Measurements from ENCODE around the gene PPARA. TPM values are rescaled to one million over a fixed set of nuclear protein-coding genes. Genes with fewer than 3 reads are reported as not detected.
"Not testable (repeated sequence)": the region's sequence is repeated elsewhere in the genome, so short reads cannot be mapped to it uniquely, and the experiment has no call there.

PPARA gene
- polyA plus RNA-seq, 3 donors: 3.7 to 6.3 (median 4.9) TPM

- Histone ChIP-seq H3K9ac (ENCODE audit: insufficient read depth, low read length, poor library complexity, severe bottlenecking) (no peak overlapping the region), H3K4me1 (ENCODE audit: control insufficient read depth in 1 of 2, insufficient read depth in 2 of 2, low read length in 2 of 2) (no peaks in the 10 kb centered on the region), H3K36me3 (replicated peaks in 1 of 2; ENCODE audit: control insufficient read depth in 1 of 2, insufficient read depth in 2 of 2, low read length in 2 of 2) (no peaks in the 10 kb centered on the region), H3K27me3 (ENCODE audit: control insufficient read depth in 2 of 2, insufficient read depth in 2 of 2, low read length in 2 of 2) (no peaks in the 10 kb centered on the region), H2AFZ (ENCODE audit: insufficient read depth, low read depth, low read length, poor library complexity, severe bottlenecking) (no peak overlapping the region), H3K79me2 (ENCODE audit: insufficient read depth, low read length) (no peaks in the 10 kb centered on the region), H3K27ac (ENCODE audit: low read depth in 1 of 2, low read length in 2 of 2) (no peak overlapping the region), H3K4me3 (replicated peaks in 1 of 3; ENCODE audit: low read depth in 2 of 3, low read length in 3 of 3) (no peak overlapping the region), H4K20me1 (ENCODE audit: insufficient read depth, low read length) (no peaks in the 10 kb centered on the region), H3K4me2 (replicated peaks; ENCODE audit: extremely low read depth, low read length, poor library complexity, severe bottlenecking) (no peak overlapping the region), H3K9me3 (replicated peaks in 1 of 2; ENCODE audit: control insufficient read depth in 1 of 2, insufficient read depth in 1 of 2, low read length in 2 of 2) (peaks cover 0 to 7% of the 10 kb centered on the region in 2 donors)
- H3K36me3 Mint-ChIP-seq: peaks cover 7 to 8% of the 10 kb centered on the region in 2 donors
- H3K9me3 Mint-ChIP-seq: peaks cover 0 to 9% (median 8%) of the 10 kb centered on the region in 7 donors
- H3K27ac Mint-ChIP-seq: peak overlapping the region in 1 of 7 donors; percentile 42
- no peak for DNase-seq
- H3K27me3 Mint-ChIP-seq (ENCODE audit: low read depth in 3 of 3): peaks cover 3 to 9% (median 4%) of the 10 kb centered on the region in 3 donors
- no peaks in the 10 kb centered on the region for H3K4me1 Mint-ChIP-seq
- TF ChIP-seq CTCF (IDR thresholded peaks at IDR 0.05): no peak
- H3K4me3 Mint-ChIP-seq: no peak overlapping the region
- intact Hi-C loops (cut with micrococcal nuclease): no loop called here
- 87% methylated on average over 9 of the region's 14 CpGs for WGBS (ENCODE audit: insufficient coverage)
These were observed 12.1 kb upstream of the PPARA start for GRCh38 chr22:46138058-46138797.

- H3K4me2 ChIP-seq (replicated peaks; ENCODE audit: extremely low read depth, low read length, poor library complexity, severe bottlenecking); intact Hi-C loops (cut with micrococcal nuclease); H3K79me2 ChIP-seq (ENCODE audit: insufficient read depth, low read length); H3K9me3 ChIP-seq (replicated peaks in 1 of 2; ENCODE audit: control insufficient read depth in 1 of 2, insufficient read depth in 1 of 2, low read length in 2 of 2); H3K4me3 ChIP-seq (replicated peaks in 1 of 3; ENCODE audit: low read depth in 2 of 3, low read length in 3 of 3); H3K36me3 Mint-ChIP-seq; H3K27me3 ChIP-seq (ENCODE audit: control insufficient read depth in 2 of 2, insufficient read depth in 2 of 2, low read length in 2 of 2); H3K4me1 Mint-ChIP-seq; H3K4me3 Mint-ChIP-seq; H4K20me1 ChIP-seq (ENCODE audit: insufficient read depth, low read length); H3K36me3 ChIP-seq (replicated peaks in 1 of 2; ENCODE audit: control insufficient read depth in 1 of 2, insufficient read depth in 2 of 2, low read length in 2 of 2); H3K27ac ChIP-seq (ENCODE audit: low read depth in 1 of 2, low read length in 2 of 2); H3K9ac ChIP-seq (ENCODE audit: insufficient read depth, low read length, poor library complexity, severe bottlenecking); H3K9me3 Mint-ChIP-seq; H3K4me1 ChIP-seq (ENCODE audit: control insufficient read depth in 1 of 2, insufficient read depth in 2 of 2, low read length in 2 of 2); H3K27me3 Mint-ChIP-seq (ENCODE audit: low read depth in 3 of 3); H2AFZ ChIP-seq (ENCODE audit: insufficient read depth, low read depth, low read length, poor library complexity, severe bottlenecking); DNase-seq: not testable (repeated sequence)
- 80% methylated on average over 1 of the region's 9 CpGs for WGBS (ENCODE audit: insufficient coverage)
- peak overlapping the region in 1 of 7 donors; percentile 50 for H3K27ac Mint-ChIP-seq
These were observed 10.9 kb upstream of the PPARA start for GRCh38 chr22:46139417-46139816.
